ENCODE measurements around the gene ANKRD33B. TPM values are rescaled to one million over a fixed set of nuclear protein-coding genes. Genes with fewer than 3 reads are reported as not detected.

ANKRD33B gene
- total RNA-seq, 1 donor from 2014 or later, result 14.2 TPM

GRCh38 chr5:10540951-10541646 lies 22.8 kb upstream of the ANKRD33B start:
- no peak for TF ChIP-seq POLR2AphosphoS5 (IDR thresholded peaks at IDR 0.05; ENCODE audit: insufficient read depth in 1 of 2, low read depth in 1 of 2)
- TF ChIP-seq POLR2A (IDR thresholded peaks at IDR 0.05), result no peak
- TF ChIP-seq CTCF (IDR thresholded peaks at IDR 0.05), result no peak
- H3K4me1 ChIP-seq, result peaks cover 29% of the 10 kb centered on the region
- H3K27ac ChIP-seq, result no peak overlapping the region
- no peak overlapping the region for H3K4me3 ChIP-seq
- no peak for DNase-seq (ENCODE audit: extremely low spot score in 2 of 2)
- intact Hi-C loops (cut with DNase I), result no loop called here
- H3K9me3 ChIP-seq, result no peaks in the 10 kb centered on the region
- H3K36me3 ChIP-seq, result no peaks in the 10 kb centered on the region
- H3K27me3 ChIP-seq, result no peaks in the 10 kb centered on the region

- H3K4me1 ChIP-seq, result peaks cover 27% of the 10 kb centered on the region
- DNase-seq (ENCODE audit: extremely low spot score in 2 of 2), result no peak
- no peaks in the 10 kb centered on the region for H3K27me3 ChIP-seq
- H3K36me3 ChIP-seq, result no peaks in the 10 kb centered on the region
- no peaks in the 10 kb centered on the region for H3K9me3 ChIP-seq
- H3K27ac ChIP-seq, result no peak overlapping the region
- no peak overlapping the region for H3K4me3 ChIP-seq
- TF ChIP-seq CTCF (IDR thresholded peaks at IDR 0.05) (no peak), POLR2AphosphoS5 (IDR thresholded peaks at IDR 0.05; ENCODE audit: insufficient read depth in 1 of 2, low read depth in 1 of 2) (no peak), POLR2A (IDR thresholded peaks at IDR 0.05) (no peak)
- intact Hi-C loops (cut with DNase I), result no loop called here
Observed at GRCh38 chr5:10542055-10542550, 21.8 kb upstream of the ANKRD33B start.

- Histone ChIP-seq H3K4me3 (no peak overlapping the region), H3K9me3 (no peaks in the 10 kb centered on the region), H3K36me3 (no peaks in the 10 kb centered on the region), H3K27me3 (no peaks in the 10 kb centered on the region), H3K4me1 (peaks cover 12% of the 10 kb centered on the region), H3K27ac (no peak overlapping the region)
- intact Hi-C loops (cut with DNase I), result no loop called here
- no peak for TF ChIP-seq POLR2AphosphoS5 (IDR thresholded peaks at IDR 0.05; ENCODE audit: insufficient read depth in 1 of 2, low read depth in 1 of 2)
- TF ChIP-seq POLR2A (IDR thresholded peaks at IDR 0.05), result no peak
- TF ChIP-seq CTCF (IDR thresholded peaks at IDR 0.05), result no peak
- no peak for DNase-seq (ENCODE audit: extremely low spot score in 2 of 2)
Observed at GRCh38 chr5:10543585-10544040, 20.3 kb upstream of the ANKRD33B start.

GRCh38 chr5:10545084-10545483 lies 18.8 kb upstream of the ANKRD33B start:
- Histone ChIP-seq H3K27me3 (no peaks in the 10 kb centered on the region), H3K4me3 (no peak overlapping the region), H3K36me3 (no peaks in the 10 kb centered on the region), H3K4me1 (no peaks in the 10 kb centered on the region), H3K27ac (no peak overlapping the region), H3K9me3 (no peaks in the 10 kb centered on the region)
- TF ChIP-seq POLR2A (IDR thresholded peaks at IDR 0.05) (no peak), CTCF (IDR thresholded peaks at IDR 0.05) (no peak), POLR2AphosphoS5 (IDR thresholded peaks at IDR 0.05; ENCODE audit: insufficient read depth in 1 of 2, low read depth in 1 of 2) (no peak)
- intact Hi-C loops (cut with DNase I), result no loop called here
- no peak for DNase-seq (ENCODE audit: extremely low spot score in 2 of 2)

GRCh38 chr5:10546186-10546585 lies 17.7 kb upstream of the ANKRD33B start:
- intact Hi-C loops (cut with DNase I), result no loop called here
- no peak for TF ChIP-seq POLR2AphosphoS5 (IDR thresholded peaks at IDR 0.05; ENCODE audit: insufficient read depth in 1 of 2, low read depth in 1 of 2)
- TF ChIP-seq CTCF (IDR thresholded peaks at IDR 0.05), result no peak
- TF ChIP-seq POLR2A (IDR thresholded peaks at IDR 0.05), result no peak
- no peak overlapping the region for H3K4me3 ChIP-seq
- DNase-seq (ENCODE audit: extremely low spot score in 2 of 2), result no peak
- no peak overlapping the region for H3K27ac ChIP-seq
- H3K36me3 ChIP-seq, result no peaks in the 10 kb centered on the region
- no peaks in the 10 kb centered on the region for H3K9me3 ChIP-seq
- no peaks in the 10 kb centered on the region for H3K4me1 ChIP-seq
- no peaks in the 10 kb centered on the region for H3K27me3 ChIP-seq

Measured in vagina (tissue), 2 donors.